HG02885 (cell line): ENCODE results near the gene GBA2.

Experiments
- ATAC-seq: cut with Tn5 transposase; IDR thresholded peaks from one replicate; pipeline ENCODE4 v1.9.1; 2021; ENCODE audit warnings: mild to moderate bottlenecking; ENCODE audit not compliant: unreplicated experiment, poor library complexity

GBA2 gene

DNA sequence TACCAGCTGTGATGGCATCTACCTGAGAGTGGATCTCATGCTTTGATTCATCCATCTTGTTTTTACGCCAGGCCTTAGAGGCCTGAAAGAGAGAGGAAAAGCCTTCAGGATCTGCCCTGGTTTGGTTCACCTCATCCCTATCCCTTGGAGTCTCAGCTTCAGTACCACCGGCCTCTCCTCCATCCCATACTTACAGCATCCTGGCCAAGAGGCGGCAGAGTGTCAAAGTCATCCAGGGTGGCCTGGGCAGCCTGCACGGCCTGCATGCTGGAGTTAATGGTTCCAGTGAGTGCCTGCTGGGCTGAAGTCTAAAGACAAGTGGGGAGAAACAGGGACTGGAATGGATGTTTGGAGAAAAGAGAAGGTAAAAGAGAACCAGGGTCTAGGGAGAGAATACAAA, 29.5 kb downstream of the GBA2 start:
- no peak for ATAC-seq

DNA sequence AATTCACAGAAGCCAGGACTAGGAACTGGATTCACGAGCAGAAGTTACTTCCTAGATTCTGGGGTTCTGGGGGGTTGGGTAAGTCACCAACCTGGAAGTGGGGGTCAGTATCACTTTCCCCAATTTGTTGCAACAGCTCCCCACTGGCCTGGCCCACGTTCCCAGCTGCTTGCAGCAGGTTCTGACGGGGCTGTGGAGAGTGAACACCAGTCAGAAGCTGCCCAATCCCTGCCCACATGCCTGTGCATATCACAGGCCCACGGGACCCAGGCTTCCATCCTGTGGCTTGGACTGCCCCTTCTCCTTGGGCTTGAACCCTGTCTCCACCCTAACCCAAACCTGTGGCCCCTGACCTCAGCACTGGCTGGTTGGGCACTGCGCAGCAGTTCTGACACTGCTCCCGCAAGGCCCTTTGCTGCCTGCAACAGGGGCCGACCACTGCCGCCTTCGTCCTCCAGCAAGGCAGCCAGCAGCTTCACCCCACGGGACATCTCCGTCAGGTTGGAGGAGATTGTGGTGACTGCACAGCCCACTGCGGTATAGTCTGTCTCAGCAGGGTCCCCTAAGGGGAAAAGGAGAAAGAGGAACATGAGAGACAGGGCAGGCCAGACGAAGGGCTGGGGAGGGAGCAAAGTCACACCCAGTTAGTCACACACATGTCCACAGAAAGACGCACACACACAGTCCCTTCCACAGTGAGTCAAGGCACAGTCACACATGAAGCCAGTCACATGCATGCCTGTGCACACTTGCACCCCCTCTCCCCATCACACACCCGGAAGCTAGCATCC, 30.1 kb downstream of the GBA2 start:
- no peak for ATAC-seq

DNA sequence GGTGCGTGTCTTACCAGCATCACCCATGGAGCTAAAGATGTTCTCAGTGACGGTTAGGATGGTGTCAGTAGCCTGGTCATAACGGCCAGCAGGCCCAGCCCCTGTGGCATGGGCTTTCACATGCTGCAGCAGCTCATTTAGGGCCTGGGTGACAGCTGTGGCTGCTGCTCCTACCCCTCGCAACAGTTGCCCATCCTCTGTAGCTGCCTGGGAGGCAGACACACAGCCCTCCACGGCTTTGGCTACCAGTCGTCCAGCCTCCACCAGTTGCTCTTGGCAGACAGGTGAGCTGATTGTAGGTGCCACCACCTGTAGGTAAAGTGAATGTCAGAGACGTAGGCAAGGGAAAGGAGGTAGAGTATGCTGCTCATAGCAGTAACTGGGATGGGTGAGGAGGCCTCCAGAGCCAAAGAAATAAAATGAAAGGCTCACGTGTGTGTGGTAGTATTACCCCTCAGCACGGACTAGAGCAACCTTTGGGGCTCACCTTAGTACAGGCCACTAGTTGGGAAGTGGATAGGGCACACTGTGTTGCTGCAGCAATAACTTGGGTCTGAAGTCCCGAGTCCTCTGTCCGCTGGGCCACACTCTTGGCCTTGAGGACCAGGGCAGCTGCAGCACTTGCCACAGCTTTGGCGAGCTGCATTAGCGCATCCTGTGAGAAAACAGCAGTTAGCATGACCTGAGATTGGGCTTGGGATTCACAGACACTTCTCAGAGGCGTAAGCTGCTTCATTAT, 31.7 kb downstream of the GBA2 start:
- no peak for ATAC-seq

DNA sequence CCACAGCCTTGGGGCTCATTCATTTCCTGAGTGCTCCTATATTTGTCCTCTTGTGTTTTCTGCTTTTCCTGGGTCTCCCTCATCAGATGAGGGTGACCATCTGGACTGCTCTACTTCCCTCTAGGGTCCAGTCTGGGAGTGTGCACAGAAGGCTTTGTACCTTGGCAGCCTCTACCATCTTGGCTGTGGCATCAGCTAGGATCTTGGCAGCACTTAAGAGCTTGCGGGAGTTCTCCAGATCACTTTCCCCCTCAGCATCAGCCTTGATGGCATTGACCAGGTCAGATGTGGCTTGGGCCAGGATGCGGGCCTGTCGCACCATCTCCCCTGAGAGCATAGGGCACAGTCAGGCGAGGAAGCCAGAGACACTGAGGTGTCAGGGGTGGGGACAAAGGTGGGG, 32.8 kb downstream of the GBA2 start:
- ATAC-seq, result no peak

DNA sequence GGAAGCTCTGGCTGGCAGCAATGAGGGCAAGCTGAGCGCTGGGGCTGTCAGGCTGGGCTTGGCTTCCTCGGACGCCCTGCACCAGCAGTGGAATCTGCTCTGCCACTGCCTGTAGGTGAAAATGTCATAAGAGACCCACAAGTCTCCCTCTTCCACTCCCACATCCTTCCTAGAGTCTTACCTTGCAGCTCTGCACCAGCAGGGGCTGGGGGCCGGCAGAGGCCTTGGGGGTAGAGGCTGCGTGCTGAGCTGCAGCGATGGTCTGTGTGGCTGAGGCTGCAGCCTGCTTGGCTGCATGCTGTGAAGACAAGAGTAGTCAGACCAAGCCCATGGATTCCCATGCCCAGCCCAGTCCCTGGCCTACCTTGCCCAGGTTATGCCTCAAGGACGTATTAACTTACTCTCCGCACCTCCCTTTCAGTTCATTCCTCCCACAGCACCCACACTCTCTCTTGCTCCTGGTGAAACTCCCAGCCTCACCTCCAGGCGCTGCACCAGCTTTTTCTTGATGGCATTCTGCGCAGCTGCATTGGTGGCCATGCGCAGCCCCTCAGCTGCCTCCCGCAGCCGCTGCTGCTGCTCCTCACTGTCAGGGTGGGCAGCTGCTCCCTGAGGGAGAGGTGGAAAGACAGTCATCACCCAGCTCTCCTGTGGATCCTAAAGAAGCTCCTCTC, 34.3 kb downstream of the GBA2 start:
- ATAC-seq, result no peak

DNA sequence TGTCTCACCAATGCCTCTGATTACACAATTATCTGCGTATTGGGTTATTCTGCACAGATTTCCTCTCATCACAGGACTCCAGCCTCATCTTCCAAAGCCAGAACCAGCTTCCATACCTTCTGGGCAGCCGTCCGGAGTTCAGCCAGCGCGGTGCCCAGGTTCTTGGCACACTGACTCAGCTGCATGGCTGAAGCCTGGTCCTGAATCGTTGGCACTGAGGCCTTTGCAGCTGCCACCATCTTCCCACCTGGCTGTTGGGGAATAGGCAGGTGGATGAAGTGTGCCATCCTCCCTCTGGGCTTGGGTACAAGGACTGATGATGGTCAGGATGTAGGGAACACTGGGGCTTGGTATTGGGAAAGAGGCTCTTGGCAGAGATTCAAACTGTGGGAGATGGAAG, 34.9 kb downstream of the GBA2 start:
- ATAC-seq, result no peak

DNA sequence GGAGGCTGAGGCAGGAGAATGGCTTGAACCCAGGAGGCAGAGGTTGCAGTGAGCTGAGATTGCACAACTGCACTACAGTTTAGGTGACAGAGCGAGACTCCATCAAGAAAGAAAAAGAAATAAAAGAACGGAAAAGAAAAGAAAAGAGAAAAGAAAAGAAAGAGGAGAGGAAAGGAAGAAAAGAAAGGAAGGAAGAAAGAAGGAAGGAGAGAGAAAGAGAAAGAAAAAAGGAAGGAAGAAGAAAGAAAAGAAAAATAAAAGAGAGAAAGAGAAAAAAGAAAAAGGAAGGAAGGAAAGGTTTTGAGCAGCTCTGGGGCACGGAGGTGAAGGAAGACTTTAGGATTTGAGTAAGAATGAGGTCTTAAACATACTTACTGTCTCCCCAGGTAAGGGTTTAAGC, 35.5 kb downstream of the GBA2 start:
- no peak for ATAC-seq

DNA sequence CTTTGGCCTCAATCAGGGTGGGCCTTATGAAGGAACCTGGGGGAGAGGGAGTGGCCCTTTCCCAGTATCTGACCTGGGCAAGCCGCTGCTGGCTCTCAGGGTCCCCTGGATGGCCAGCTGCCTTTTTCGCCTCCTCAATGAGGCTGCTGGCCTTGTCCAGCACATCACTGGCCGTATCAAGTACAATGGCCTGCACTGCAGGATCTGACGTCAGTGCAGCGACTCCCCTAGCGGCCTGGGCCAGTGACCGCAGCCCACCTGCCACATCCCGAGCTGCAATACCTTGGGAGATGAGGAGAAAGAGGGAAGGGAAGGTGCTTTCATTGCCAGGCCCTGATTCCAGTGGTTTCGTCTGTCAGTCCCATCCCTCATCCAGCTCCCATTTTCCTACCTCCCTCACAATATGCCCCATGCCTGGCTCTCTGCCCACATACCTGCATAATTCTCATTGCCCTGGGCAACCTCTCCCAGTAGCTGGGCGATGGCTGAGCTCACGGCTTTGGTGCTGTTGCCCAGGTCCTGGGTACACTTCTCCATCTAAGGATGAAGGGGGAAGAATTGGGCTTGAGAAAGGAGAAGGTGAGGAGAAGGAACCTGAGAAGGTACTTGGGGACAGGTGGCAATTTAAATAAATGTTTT, 36.1 kb downstream of the GBA2 start:
- ATAC-seq, result no peak

DNA sequence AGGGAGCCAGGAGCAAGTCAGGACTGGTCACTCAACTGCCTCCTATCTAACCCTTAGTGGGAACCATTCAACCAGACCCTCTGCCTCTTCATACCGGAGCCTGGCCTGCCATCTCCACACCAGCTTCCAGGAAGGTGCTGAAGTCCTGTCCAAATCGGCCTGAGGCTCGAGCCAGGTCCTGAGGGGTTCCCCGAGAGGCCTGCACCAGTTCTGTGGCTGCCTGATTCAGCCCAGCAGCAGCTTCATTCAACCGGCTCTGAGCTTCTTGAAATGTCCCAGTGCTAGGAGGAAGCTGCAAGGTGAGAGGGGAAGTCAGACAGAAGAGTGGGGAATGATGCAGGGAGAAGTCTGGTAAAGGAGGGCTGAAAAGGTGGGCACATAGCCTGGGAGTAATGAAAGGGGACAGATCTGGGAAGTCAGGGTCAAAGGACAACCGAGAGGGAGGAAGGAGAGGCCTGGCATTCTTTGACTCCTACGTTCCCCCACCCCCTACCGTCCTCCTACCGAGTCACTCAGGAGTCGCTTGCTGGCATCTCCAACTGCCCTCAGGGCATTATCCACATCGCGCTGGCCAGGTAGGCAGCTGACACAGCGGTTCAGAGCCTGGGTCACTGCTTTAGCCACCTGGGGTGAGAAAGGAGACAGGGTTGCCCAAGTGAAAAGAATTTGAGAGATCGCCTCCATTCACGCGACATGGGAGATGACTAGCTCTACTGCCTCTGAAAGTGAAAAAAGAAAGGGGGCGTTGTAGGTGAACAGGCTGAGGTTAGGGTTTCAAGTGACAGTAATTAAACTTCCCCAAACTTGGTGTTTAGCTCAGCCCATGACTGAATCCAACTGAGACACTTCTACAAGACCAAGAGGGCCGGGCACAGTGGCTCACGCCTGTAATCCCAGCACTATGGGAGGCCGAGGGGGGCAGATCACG, 37.3 kb downstream of the GBA2 start:
- no peak for ATAC-seq

DNA sequence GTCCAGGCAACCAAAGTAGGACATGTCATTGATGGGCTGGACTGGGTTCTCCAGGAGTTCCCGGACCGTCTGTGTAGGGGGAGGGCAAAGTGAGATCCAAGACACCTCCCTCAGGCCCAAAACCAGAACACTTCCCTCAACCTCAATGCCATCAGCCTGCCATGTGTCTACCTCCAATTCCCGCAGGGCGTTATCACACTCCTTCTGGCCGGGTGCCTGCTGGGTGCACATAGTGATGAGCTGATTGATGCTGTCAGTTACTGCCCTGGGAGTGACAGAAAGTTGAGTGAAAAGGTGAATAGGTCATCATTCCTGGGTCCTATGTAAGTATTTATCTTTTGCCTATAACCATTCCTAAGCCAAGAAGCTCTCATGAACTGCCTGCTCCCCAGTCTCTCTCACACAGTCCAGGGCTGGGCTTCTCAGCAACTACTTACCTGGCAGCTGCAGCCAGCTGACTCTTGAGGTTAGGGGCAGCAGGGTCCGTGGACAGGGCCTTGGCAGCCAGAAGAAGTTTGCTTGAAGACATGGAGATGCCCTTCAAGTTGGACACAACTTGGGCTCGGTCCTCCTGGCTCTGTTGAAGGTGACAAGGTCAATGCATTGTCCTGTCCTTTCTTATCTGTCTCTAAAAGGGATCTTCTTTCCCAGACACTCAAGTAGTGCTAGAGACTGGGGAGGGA, 38.1 kb downstream of the GBA2 start:
- ATAC-seq, result no peak

DNA sequence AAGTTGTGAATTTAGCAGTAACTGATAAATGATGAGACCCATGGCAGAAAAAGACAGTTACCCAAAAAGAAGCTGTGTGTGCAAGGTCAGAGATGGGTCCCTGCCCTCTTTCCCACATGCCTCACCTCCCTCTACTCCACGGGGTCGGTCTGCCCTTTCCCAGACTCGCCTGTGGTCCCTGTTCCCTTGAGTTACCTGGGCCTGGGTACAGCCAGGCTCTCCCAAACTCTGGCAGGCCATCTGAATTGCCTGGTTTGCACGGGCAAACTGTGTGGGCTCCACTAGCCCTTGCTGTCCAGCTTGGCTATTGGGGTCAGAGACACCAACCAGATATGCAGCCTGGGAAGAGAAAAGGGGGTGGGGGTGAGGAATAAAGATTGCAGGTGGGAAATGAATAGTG, 40.9 kb downstream of the GBA2 start:
- no peak for ATAC-seq

DNA sequence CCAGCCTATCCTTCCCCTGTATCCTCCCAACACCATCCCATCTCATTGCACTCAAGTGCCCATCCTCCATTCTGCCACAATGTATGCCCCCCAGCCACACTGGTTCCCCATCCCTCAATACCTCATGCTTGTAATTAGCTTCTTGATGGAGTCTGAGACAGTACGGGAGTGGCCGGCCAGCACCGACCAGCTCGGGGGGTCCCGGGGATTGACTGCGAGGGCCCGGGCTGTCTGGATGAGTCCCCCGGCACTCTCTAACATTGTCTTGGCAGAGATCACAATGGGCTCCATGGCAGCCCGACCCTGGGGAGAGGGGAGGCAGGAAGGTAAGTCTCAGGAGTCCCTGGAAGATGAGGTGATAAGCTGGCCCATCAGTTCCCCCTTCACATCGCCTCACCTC, 42.1 kb downstream of the GBA2 start:
- ATAC-seq, result no peak

DNA sequence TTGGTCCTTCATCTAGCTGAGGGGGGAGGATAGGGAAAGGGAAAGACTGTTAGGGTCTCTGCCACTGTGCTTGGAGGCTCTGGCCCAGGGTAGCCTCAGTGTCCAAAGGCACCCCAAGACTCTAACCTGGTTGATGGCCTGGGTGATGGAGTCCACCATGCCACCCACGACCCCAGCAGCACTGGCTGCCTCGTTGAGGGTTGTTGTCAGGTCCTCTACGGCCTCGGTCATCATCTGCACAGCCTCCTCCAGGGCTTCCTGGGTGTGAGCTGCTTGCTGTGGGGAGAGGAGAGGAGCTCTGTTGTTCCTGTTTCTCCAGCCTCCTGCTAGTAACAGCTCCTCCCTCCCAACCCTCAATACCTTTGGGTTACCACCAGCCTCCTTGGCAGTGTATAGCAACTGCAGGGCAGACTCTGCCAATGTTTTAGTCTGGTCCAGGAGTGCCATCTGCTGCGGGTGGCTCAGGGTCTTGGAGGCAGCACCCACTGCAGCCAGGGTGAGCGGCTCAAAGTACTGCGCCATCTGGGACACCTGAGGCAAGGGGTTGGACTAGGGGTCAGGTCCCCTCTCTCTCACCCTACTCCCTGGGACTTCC, 43.1 kb downstream of the GBA2 start:
- no peak for ATAC-seq

DNA sequence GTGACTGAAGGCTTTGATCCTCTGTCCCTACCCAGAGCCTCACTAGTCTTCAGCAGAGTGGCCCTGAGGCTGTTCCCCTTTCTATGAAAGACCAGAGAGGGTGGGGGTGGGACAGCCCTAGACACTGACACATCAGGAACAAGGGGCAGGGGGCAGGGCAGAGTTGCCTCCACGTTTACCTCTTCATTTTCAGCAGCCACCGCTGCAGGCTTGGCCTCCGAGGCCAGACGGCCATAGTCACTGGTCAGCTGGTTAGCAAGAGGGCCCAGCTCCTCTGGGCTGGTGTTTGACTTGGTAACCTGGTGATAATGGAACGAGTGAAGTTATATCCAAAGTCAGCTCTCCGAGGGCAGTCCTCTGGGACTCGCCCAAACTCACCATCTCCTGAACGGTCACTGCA, 43.7 kb downstream of the GBA2 start:
- no peak for ATAC-seq

DNA sequence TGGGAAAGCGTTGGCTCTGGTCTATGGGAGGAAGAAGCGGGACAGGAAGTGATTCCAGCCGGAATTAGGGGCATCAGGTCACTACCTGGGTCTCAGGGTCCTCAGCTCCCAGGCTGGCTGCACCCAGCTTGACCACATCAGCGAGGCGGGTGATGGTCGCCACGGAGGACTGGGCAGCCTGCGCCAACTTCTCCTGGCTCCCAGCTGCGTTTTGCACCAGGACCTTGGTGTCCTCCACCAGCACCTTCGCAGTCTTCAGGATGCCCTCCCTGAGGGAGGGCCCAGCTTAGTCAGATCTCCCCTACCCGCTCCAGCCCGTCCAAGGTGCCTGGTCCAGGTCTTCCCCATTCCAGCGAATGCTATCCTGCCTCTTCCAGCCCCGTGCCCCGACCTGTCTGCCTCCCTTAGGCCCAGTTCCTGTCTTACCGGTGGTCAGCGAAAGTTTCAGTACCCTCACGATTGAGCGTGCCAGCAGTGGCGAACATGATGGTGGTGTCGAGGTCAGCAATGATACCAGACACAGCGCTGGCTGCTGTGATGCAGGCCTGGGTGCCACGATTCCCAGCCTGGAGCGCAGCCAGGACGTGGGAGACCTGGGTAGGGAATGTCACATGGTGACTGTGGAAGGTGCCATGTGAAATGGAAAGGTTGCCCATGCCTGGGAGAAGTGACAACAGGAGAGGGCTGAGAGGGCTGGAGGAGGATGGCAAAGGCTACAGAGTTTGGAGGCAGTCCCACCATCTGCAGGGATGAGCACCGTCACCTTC, 44.9 kb downstream of the GBA2 start:
- no peak for ATAC-seq

DNA sequence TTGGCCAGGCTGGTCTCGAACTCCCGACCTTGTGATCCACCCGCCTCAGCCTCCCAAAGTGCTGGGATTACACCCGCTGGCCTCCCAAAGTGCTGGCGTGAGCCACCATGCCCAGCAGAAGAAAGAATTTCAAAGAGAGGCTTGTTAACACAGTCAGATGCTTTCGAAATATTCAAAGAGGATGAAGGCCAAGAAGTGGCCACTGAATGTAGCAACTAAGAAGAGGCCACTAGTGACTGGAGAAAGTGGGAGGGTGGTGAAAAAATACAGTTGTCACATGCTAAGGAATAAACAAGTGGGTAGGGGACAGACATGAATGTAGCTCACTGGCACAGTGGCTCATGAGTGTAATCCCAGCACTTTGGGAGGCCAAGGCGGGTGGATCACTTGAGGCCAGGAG, 46.3 kb downstream of the GBA2 start:
- ATAC-seq, result no peak

DNA sequence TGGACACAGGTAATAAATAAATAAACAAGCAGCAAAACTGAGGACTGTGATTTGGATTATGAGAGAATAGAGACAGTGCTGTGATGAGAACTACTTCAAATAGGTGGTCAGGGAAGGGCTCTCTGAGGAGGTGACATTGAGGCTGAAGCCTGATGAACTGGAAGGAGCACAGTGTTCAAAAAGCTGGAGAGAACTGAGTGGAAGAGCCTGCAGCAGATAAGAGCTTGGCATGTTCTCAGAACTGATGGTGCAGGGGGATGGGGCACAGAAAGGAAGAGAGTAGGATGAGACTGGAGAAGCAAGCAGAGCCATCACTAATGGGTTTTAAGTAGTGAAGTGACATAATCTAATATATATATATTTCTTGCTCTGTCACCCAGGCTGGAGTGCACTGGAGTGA, 48.1 kb downstream of the GBA2 start:
- ATAC-seq, result no peak

DNA sequence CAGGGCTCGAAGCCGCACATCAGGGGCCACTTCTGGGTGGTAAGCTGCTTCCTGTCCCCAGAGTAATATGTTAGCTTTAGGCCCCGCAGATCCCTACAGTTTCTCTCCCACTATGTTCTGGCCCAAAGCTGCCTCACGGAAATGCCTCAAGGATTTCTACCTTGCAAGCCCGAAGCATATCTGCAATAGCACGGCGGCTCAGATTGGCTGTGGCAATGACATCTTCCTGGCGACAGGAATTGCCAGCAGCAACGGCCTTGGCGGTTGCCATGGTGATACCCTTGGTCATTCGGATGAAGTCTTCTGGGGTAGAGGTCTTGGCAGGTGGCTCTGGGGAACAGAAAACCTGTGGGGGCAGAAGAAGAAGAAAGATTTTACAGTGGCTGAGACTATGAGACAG, 49.0 kb downstream of the GBA2 start:
- no peak for ATAC-seq
